ENCODE data around the gene CTAG2. TPM values are rescaled to one million over a fixed set of nuclear protein-coding genes. Genes with fewer than 3 reads are reported as not detected.

Gene CTAG2
- total and polyA plus RNA-seq, 10 of the 15 experiments (the other 5 are each of a cell fraction or from before 2014, with no cell fraction given) = 0.73 TPM; not detected in 9

GRCh38 chrX:154693394-154693793 is 40.0 kb upstream of the CTAG2 start:
- POLR2A ChIA-PET = no interaction called here
- no peak overlapping the region for H3K4me2 ChIP-seq (ENCODE audit: control insufficient read depth, insufficient read depth)
- RAD21 ChIA-PET (ENCODE audit: unreplicated experiment) = no interaction called here
- no peak overlapping the region for H3K27ac ChIP-seq (ENCODE audit: control insufficient read depth, insufficient read depth)
- DNase-seq (ENCODE audit: low read depth, low spot score) = no peak
- H2AFZ ChIP-seq (ENCODE audit: control insufficient read depth, low read depth, low read length) = no peak overlapping the region
- H4K20me1 ChIP-seq (ENCODE audit: control insufficient read depth, insufficient read depth) = no peaks in the 10 kb centered on the region
- in situ Hi-C loops (cut with MboI) = no loop called here
- H3K9ac ChIP-seq (ENCODE audit: control insufficient read depth, insufficient read depth, low read length) = no peak overlapping the region
- no peaks in the 10 kb centered on the region for H3K4me1 ChIP-seq (ENCODE audit: control insufficient read depth, insufficient read depth, low read length)
- SMC1A ChIA-PET (ENCODE audit: uncharacterized antibody, unreplicated experiment) = interaction anchor here (1.1 kb wide), 1 partner anchor 11 kb away, joined by 3 read pairs; no protein-coding TSS in a partner anchor
- TF ChIP-seq CHD4 (IDR thresholded peaks at IDR 0.05) (no peak), POU2F2 (IDR thresholded peaks at IDR 0.05; ENCODE audit: borderline replicate concordance, low read depth, low read length) (no peak), RFX5 (IDR thresholded peaks at IDR 0.05; ENCODE audit: low read depth, low read length) (no peak), RAD51 (IDR thresholded peaks at IDR 0.05) (no peak), FOXK2 (IDR thresholded peaks at IDR 0.05) (no peak), IRF5 (IDR thresholded peaks at IDR 0.05; ENCODE audit: borderline replicate concordance) (no peak), ZNF622 (IDR thresholded peaks at IDR 0.05) (no peak), MTA3 (IDR thresholded peaks at IDR 0.05; ENCODE audit: borderline replicate concordance, low read length) (no peak), MLLT1 (IDR thresholded peaks at IDR 0.05) (no peak), BCLAF1 (IDR thresholded peaks at IDR 0.05) (no peak), NKRF (conservative IDR thresholded peaks at IDR 0.05) (no peak), FOS (IDR thresholded peaks at IDR 0.05; ENCODE audit: borderline replicate concordance, extremely low read depth, insufficient read length) (no peak), SMAD5 (IDR thresholded peaks at IDR 0.05; ENCODE audit: low read depth) (no peak)
- no peaks in the 10 kb centered on the region for H3K27me3 ChIP-seq (replicated peaks in 1 of 2; ENCODE audit: control insufficient read depth in 2 of 2, insufficient read depth in 2 of 2, low read length in 1 of 2)
- no peak for FAIRE-seq
- H3K4me3 ChIP-seq = no peak overlapping the region
- CTCF ChIA-PET = no interaction called here
- BruUV-seq (replicated peaks) = no TSS peak
- 78% methylated on average over 3 of the region's 3 CpGs for WGBS (ENCODE audit: insufficient coverage, insufficient replicate concordance, low lambda C conversion rate, missing lambda C conversion rate)
- H3K36me3 ChIP-seq (ENCODE audit: control insufficient read depth in 2 of 2, insufficient read depth in 2 of 2, low read length in 1 of 2) = no peaks in the 10 kb centered on the region
- no peaks in the 10 kb centered on the region for H3K79me2 ChIP-seq (ENCODE audit: control insufficient read depth, insufficient read depth, low read length)
- intact Hi-C loops (cut with micrococcal nuclease; ENCODE audit: unreplicated experiment) = no loop called here
- no peak for ATAC-seq
- no peaks in the 10 kb centered on the region for H3K9me3 ChIP-seq (replicated peaks; ENCODE audit: control insufficient read depth, insufficient read depth, low read length)
